Prostate gland (tissue), 2 donors: Measurements from ENCODE around the gene PPM1B.

Experiments
- POLR2A ChIP-seq: fragments of 450-650 bp; IDR thresholded peaks from one replicate; pipeline ENCODE4 v1.6.1; 2016; ENCODE audit warnings: antibody characterized with exemption, mild to moderate bottlenecking
- POLR2AphosphoS5 ChIP-seq: sonication (generic); formaldehyde crosslinking; IDR thresholded peaks from one replicate; pipeline ENCODE4 v1.6.1; 2017; ENCODE audit warnings: antibody characterized with exemption
- TF ChIP-seq, protein P1 (sequence below), 4 experiments: fragments of 200-600 bp in 2 of 4; fragments of 450-650 bp in 2 of 4; sonication (generic) in 2 of 4; IDR thresholded peaks; 1 replicate in 3 of 4; 2 replicates in 1 of 4; pipeline ENCODE4 v1.5.1; 2016 to 2019; ENCODE audit warnings: antibody characterized with exemption in 4 of 4, mild to moderate bottlenecking in 2 of 4, moderate library complexity in 2 of 4

DNA sequence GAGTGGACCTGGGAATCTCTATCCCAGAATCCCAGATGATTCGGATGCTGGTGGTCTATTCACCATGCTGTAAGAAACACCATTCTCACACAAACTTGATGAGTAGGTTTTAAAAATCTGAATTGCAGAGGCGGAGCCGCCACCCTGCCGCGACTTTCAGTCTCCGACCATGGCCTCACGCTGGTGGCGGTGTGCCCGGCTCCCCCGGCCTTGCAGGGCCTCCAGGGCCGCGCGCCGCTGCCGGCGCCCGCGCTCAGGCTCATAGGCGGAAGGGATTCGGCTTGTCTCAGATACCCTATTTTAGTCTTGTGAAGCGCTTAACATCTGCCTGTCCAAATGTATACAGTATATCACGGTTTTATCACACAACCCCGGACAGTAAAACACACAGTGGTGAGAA, 2.6 kb upstream of the PPM1B start:
- TF ChIP-seq, protein P1, sequence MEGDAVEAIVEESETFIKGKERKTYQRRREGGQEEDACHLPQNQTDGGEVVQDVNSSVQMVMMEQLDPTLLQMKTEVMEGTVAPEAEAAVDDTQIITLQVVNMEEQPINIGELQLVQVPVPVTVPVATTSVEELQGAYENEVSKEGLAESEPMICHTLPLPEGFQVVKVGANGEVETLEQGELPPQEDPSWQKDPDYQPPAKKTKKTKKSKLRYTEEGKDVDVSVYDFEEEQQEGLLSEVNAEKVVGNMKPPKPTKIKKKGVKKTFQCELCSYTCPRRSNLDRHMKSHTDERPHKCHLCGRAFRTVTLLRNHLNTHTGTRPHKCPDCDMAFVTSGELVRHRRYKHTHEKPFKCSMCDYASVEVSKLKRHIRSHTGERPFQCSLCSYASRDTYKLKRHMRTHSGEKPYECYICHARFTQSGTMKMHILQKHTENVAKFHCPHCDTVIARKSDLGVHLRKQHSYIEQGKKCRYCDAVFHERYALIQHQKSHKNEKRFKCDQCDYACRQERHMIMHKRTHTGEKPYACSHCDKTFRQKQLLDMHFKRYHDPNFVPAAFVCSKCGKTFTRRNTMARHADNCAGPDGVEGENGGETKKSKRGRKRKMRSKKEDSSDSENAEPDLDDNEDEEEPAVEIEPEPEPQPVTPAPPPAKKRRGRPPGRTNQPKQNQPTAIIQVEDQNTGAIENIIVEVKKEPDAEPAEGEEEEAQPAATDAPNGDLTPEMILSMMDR (IDR thresholded peaks at IDR 0.05) = no peak
- TF ChIP-seq POLR2AphosphoS5 = no peak
- no peak for TF ChIP-seq POLR2A
